B cell (primary cell): ENCODE measurements around the gene SLC13A1.

ENCODE experiments used
- CTCF ChIP-seq: fragments of 200-600 bp; IDR thresholded peaks from one replicate; pipeline ENCODE4 v1.8.0; 2022; ENCODE audit warnings: antibody characterized with exemption, mild to moderate bottlenecking
- EZH2 ChIP-seq: IDR thresholded peaks from 2 replicates; pipeline ENCODE4 v1.6.1; 2012; ENCODE audit warnings: borderline replicate concordance, low read depth, mild to moderate bottlenecking, moderate library complexity, low read length; ENCODE audit not compliant: insufficient read depth, poor library complexity, severe bottlenecking

- TF ChIP-seq EZH2 (no peak), CTCF (no peak)
Measured at GRCh38 chr7:123177442-123177841, 22.3 kb downstream of the SLC13A1 start.
